Neuron (in vitro differentiated cells): ENCODE measurements around the gene CTNS.
A peak's percentile ranks its signal among the peaks of the same experiment; 100 is the strongest.

Experiments used
- H2AFZ ChIP-seq: one replicate; pipeline ENCODE4 v1.6.1; 2013; ENCODE audit warnings: low read depth, mild to moderate bottlenecking, inconsistent platforms, low read length, moderate library complexity
- H3K27me3 ChIP-seq: one replicate; pipeline ENCODE4 v1.6.1; 2013; ENCODE audit warnings: low read length; ENCODE audit not compliant: insufficient read depth
- H3K36me3 ChIP-seq: one replicate; pipeline ENCODE4 v1.6.1; 2013; ENCODE audit warnings: low read length; ENCODE audit not compliant: insufficient read depth
- H3K4me1 ChIP-seq: one replicate; pipeline ENCODE4 v1.6.1; 2013; ENCODE audit warnings: low read length; ENCODE audit not compliant: insufficient read depth
- H3K4me3 ChIP-seq: 2 replicates; pipeline ENCODE4 v1.5.1; 2013; ENCODE audit warnings: mild to moderate bottlenecking, low read length, moderate library complexity
- H3K9me3 ChIP-seq: one replicate; pipeline ENCODE4 v1.6.1; 2013; ENCODE audit warnings: low read length

Gene CTNS

GRCh38 chr17:3636154-3636907, at the start of gene CTNS, which contains the start of gene SHPK:
CTNS (plus strand) TSS chr17:3636760; CDS start chr17:3640207, 3,447 bp downstream.
SHPK (minus strand) TSS chr17:3636250; CDS start chr17:3636219, 31 bp downstream.
- Histone ChIP-seq H3K36me3 (peaks cover 13% of the 10 kb centered on the region), H3K27me3 (no peaks in the 10 kb centered on the region), H3K9me3 (no peaks in the 10 kb centered on the region), H3K4me3 (peak within 1 kb of the TSS; percentile 78), H3K4me1 (peaks cover 22% of the 10 kb centered on the region), H2AFZ (peak within 1 kb of the TSS; percentile 95)

DNA sequence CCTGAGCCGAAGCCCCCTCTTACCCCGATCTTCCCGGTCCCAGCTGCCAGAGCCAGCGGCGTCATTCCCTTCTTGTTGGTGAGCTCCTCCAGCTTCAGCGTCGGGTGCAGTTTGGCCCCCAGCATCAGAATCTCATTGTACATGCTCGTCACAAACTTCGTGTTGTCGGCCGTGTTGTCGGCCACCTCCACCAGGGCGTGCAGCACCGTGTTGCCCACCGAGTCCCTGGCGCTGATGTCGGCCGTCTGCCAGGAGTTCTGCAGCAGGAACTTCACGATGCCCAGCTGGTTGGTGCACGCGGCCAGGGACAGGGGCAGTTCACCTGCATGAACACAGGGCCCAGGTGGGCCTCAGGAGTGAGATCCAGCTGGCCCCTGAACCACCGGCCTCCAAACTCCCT, 46.8 kb upstream of the CTNS start:
- H3K36me3 ChIP-seq, result peaks cover 52% of the 10 kb centered on the region

GRCh38 chr17:3590231-3590630, 46.3 kb upstream of the CTNS start:
- no peaks in the 10 kb centered on the region for H3K9me3 ChIP-seq
- no peak overlapping the region for H3K4me3 ChIP-seq
- no peaks in the 10 kb centered on the region for H3K4me1 ChIP-seq
- no peak overlapping the region for H2AFZ ChIP-seq
- no peaks in the 10 kb centered on the region for H3K27me3 ChIP-seq
- peaks cover 49% of the 10 kb centered on the region for H3K36me3 ChIP-seq

More for the DNA sequence above, 46.8 kb upstream of the CTNS start:
- Histone ChIP-seq H3K4me3 (no peak overlapping the region), H2AFZ (no peak overlapping the region), H3K4me1 (no peaks in the 10 kb centered on the region), H3K27me3 (no peaks in the 10 kb centered on the region), H3K9me3 (no peaks in the 10 kb centered on the region)

GRCh38 chr17:3590768-3591167, 45.8 kb upstream of the CTNS start:
- no peak overlapping the region for H2AFZ ChIP-seq
- peaks cover 44% of the 10 kb centered on the region for H3K36me3 ChIP-seq
- no peaks in the 10 kb centered on the region for H3K9me3 ChIP-seq
- no peaks in the 10 kb centered on the region for H3K27me3 ChIP-seq
- H3K4me3 ChIP-seq, result no peak overlapping the region
- no peaks in the 10 kb centered on the region for H3K4me1 ChIP-seq

DNA sequence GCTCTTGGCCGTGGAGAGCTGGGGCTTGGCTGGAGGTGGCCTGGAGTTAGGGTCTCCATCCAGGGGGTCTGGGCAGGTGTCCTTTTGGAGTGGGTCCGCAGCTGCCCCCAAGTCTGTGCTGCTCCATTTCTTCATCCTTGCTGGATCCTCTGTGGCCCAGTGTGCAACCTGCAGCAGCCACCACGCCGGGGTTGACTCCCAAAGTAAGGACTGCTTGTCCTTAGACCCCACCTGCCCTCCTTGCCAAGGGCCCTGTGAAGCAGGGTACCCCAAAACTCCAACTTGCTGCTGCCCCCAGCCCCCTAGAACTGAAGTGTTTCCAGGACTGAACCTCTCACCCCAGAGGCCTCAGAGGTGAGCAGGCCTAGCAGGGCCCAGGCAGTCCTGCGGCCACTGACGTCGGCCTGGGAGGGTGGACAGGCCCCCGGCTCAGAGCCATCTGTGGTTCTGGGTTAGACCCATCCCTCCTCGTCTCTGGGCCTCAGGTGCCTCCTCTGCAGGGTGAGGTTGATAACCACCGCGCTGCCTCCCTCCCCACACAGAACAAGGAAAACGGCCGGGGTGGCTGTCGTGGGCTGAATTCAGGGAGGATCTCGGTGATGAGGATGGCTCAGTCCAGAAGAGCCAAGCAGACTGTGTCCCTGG, 44.2 kb upstream of the CTNS start:
- H3K9me3 ChIP-seq, result no peaks in the 10 kb centered on the region
- no peaks in the 10 kb centered on the region for H3K27me3 ChIP-seq
- H3K36me3 ChIP-seq, result peaks cover 33% of the 10 kb centered on the region
- no peaks in the 10 kb centered on the region for H3K4me1 ChIP-seq
- no peak overlapping the region for H3K4me3 ChIP-seq
- no peak overlapping the region for H2AFZ ChIP-seq

DNA sequence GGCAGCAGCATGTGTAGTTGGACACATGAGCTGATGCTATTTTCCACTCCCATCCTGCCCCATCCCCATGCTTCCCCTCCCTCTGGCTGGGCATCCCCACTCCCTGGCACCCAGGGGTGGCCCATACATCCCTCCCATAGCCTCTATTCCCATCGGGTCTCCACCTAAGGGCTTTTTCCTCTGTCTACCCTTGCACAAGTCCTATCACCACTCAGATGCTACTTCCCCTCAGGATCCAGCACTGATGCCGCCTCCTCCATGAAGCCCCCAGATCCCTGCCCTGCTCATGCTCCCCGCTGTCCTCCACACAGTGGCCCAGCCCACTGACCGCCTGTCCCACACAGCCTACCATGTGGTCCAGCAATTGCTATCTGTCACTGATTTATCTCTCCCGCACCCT, 43.2 kb upstream of the CTNS start:
- Histone ChIP-seq H2AFZ (no peak overlapping the region), H3K9me3 (no peaks in the 10 kb centered on the region), H3K36me3 (peaks cover 27% of the 10 kb centered on the region), H3K27me3 (no peaks in the 10 kb centered on the region), H3K4me1 (no peaks in the 10 kb centered on the region), H3K4me3 (no peak overlapping the region)

- Histone ChIP-seq H2AFZ (no peak overlapping the region), H3K4me3 (no peak overlapping the region), H3K4me1 (no peaks in the 10 kb centered on the region), H3K36me3 (peaks cover 22% of the 10 kb centered on the region), H3K27me3 (no peaks in the 10 kb centered on the region), H3K9me3 (no peaks in the 10 kb centered on the region)
Measured at GRCh38 chr17:3594051-3594800, 42.3 kb upstream of the CTNS start.

- H3K4me3 ChIP-seq, result no peak overlapping the region
Measured at GRCh38 chr17:3594976-3595375, 41.6 kb upstream of the CTNS start.

GRCh38 chr17:3596804-3597464, 39.6 kb upstream of the CTNS start:
- Histone ChIP-seq H3K9me3 (no peaks in the 10 kb centered on the region), H3K4me1 (no peaks in the 10 kb centered on the region), H3K27me3 (no peaks in the 10 kb centered on the region), H2AFZ (no peak overlapping the region), H3K4me3 (no peak overlapping the region), H3K36me3 (peaks cover 4% of the 10 kb centered on the region)

More at GRCh38 chr17:3594976-3595375, 41.6 kb upstream of the CTNS start:
- Histone ChIP-seq H3K27me3 (no peaks in the 10 kb centered on the region), H3K4me1 (no peaks in the 10 kb centered on the region), H2AFZ (no peak overlapping the region), H3K36me3 (peaks cover 15% of the 10 kb centered on the region), H3K9me3 (no peaks in the 10 kb centered on the region)

GRCh38 chr17:3598078-3598477, 38.5 kb upstream of the CTNS start:
- Histone ChIP-seq H3K4me1 (no peaks in the 10 kb centered on the region), H3K36me3 (peaks cover 6% of the 10 kb centered on the region), H2AFZ (no peak overlapping the region), H3K9me3 (no peaks in the 10 kb centered on the region), H3K4me3 (no peak overlapping the region), H3K27me3 (no peaks in the 10 kb centered on the region)

- Histone ChIP-seq H3K9me3 (no peaks in the 10 kb centered on the region), H3K36me3 (peaks cover 17% of the 10 kb centered on the region), H3K4me3 (no peak overlapping the region), H3K27me3 (no peaks in the 10 kb centered on the region), H2AFZ (no peak overlapping the region), H3K4me1 (no peaks in the 10 kb centered on the region)
Measured at GRCh38 chr17:3600529-3601205, 35.9 kb upstream of the CTNS start.

DNA sequence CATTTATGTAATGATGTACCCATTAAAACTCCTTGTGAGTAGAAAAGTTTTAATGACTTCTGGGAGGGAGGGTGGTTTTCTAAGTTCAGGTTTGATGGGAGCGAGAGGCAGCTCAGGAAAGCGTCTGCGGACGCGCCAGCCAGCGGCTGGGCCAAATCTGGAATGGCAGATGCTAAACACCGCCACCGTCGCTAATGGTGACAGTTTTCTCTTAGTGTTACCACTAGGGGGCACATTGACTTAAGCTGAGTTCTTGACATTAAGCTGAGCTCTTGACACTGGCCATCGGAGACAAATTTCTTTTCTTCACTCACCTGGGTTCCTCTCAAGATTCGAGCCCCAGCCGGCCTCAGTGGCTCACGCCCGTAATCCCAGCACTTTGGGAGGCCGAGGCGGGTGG, 34.1 kb upstream of the CTNS start:
- no peaks in the 10 kb centered on the region for H3K27me3 ChIP-seq
- H3K4me1 ChIP-seq, result no peaks in the 10 kb centered on the region
- no peak overlapping the region for H2AFZ ChIP-seq
- no peaks in the 10 kb centered on the region for H3K9me3 ChIP-seq
- H3K36me3 ChIP-seq, result peaks cover 28% of the 10 kb centered on the region
- H3K4me3 ChIP-seq, result no peak overlapping the region
